ENCODE data around the gene DPP8. TPM values are rescaled to one million over a fixed set of nuclear protein-coding genes. Genes with fewer than 3 reads are reported as not detected.

DPP8 gene
- polyA plus RNA-seq (2011; rRNA removed) (24.1 and 29.9 TPM in 2 replicates), polyA minus RNA-seq (2011; rRNA and poly(A)+ RNA removed) (21.0 and 40.6 TPM in 2 replicates)

DNA sequence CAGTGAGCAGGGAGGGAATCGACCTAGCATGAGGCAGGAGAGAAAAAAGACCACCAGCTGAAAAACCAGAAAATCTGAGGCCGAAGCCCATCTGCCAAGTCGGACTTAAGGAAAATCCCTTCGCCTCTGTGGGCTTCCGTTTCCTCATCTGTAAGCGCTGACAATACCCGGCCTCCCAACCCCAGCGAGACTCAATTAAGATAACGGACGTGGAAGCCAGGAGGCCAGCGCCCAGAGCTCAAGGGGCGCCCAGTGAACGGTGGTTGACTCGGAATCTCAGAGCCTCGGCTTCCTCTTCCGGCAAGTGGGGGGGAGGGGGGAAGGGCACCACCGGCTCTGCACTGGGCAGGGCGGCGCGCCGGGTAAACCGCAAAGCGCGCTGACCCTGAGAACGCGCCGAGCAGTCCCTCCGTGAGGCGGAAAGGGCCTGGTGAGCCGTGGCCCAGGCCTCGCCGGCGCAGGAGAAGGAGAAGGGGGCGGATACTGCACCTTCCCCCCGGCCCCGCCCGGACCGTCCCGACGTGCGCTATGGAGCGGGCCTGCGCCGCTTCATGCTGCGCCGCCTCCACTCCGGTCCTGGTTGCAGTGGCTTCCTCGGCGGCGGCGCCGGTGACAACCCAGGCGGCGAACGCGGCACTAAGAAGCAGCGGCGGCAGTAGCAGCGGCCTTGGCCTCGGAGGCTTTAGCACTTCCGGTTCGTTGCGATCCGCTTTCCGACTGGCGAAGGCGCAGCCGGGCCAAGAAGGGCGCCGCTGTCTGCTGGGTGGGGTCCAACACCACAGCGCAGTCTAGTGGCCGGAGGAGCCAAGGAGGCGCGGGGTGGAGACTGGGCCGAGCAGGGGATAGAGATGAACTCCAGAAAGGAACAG, at the start of gene DPP8:
TSS of gene DPP8 (minus strand) at position 693 of the 869 bp plus-strand sequence. CDS start 5,136 bp downstream, outside the sequence.
- DNase-seq (ENCODE audit: low read depth, low spot score) = peak; percentile 81
- Histone ChIP-seq H3K27me3 (ENCODE audit: control insufficient read depth, insufficient read depth, low read length) (no peaks in the 10 kb centered on the region), H3K4me3 (ENCODE audit: low read depth, low read length) (peak within 1 kb of the TSS; percentile 89), H3K27ac (ENCODE audit: low read depth, low read length) (peak within 1 kb of the TSS; percentile 68), H3K9me3 (ENCODE audit: control insufficient read depth, insufficient read depth, low read length) (peaks cover 2% of the 10 kb centered on the region; the same call in 1 of the 2 replicates)
- TF ChIP-seq, protein P1, sequence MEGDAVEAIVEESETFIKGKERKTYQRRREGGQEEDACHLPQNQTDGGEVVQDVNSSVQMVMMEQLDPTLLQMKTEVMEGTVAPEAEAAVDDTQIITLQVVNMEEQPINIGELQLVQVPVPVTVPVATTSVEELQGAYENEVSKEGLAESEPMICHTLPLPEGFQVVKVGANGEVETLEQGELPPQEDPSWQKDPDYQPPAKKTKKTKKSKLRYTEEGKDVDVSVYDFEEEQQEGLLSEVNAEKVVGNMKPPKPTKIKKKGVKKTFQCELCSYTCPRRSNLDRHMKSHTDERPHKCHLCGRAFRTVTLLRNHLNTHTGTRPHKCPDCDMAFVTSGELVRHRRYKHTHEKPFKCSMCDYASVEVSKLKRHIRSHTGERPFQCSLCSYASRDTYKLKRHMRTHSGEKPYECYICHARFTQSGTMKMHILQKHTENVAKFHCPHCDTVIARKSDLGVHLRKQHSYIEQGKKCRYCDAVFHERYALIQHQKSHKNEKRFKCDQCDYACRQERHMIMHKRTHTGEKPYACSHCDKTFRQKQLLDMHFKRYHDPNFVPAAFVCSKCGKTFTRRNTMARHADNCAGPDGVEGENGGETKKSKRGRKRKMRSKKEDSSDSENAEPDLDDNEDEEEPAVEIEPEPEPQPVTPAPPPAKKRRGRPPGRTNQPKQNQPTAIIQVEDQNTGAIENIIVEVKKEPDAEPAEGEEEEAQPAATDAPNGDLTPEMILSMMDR (IDR thresholded peaks at IDR 0.05; ENCODE audit: low read depth, low read length) = peak; percentile 96
- ChIA-PET CTCF (interaction anchor here (0.5 to 1.1 kb wide), 10 partner anchors 12 to 1348 kb away, joined by 3 to 7 read pairs (median 4); partner anchors contain the start of gene HACD3), POLR2A (interaction anchor here (0.6 to 1.6 kb wide), 21 partner anchors 14 to 787 kb away, joined by 3 to 15 read pairs (median 4); partner anchors contain the start of genes HACD3 and INTS14)

GRCh38 chr15:65561934-65562333, 44.4 kb upstream of the DPP8 start:
- Histone ChIP-seq H3K9me3 (ENCODE audit: control insufficient read depth, insufficient read depth, low read length) (no peaks in the 10 kb centered on the region), H3K4me3 (ENCODE audit: low read depth, low read length) (no peak overlapping the region), H3K27me3 (ENCODE audit: control insufficient read depth, insufficient read depth, low read length) (no peaks in the 10 kb centered on the region), H3K27ac (ENCODE audit: low read depth, low read length) (no peak overlapping the region)
- POLR2A ChIA-PET = no interaction called here
- no peak for DNase-seq (ENCODE audit: low read depth, low spot score)
- CTCF ChIA-PET = no interaction called here
- TF ChIP-seq, protein P1 (IDR thresholded peaks at IDR 0.05; ENCODE audit: low read depth, low read length) = no peak

- H3K27me3 ChIP-seq (ENCODE audit: control insufficient read depth, insufficient read depth, low read length) = no peaks in the 10 kb centered on the region
- no peaks in the 10 kb centered on the region for H3K9me3 ChIP-seq (ENCODE audit: control insufficient read depth, insufficient read depth, low read length)
- POLR2A ChIA-PET = no interaction called here
- H3K4me3 ChIP-seq (ENCODE audit: low read depth, low read length) = no peak overlapping the region
- H3K27ac ChIP-seq (ENCODE audit: low read depth, low read length) = no peak overlapping the region
- CTCF ChIA-PET = interaction anchor here (0.6 kb wide), 2 partner anchors 283 to 297 kb away, joined by 4 to 6 read pairs; no protein-coding TSS in a partner anchor
- TF ChIP-seq, protein P1 (IDR thresholded peaks at IDR 0.05; ENCODE audit: low read depth, low read length) = no peak
- no peak for DNase-seq (ENCODE audit: low read depth, low spot score)
These were observed 42.5 kb upstream of the DPP8 start for GRCh38 chr15:65559941-65560340.

GRCh38 chr15:65558997-65559760, 41.7 kb upstream of the DPP8 start:
- no peak for DNase-seq (ENCODE audit: low read depth, low spot score)
- Histone ChIP-seq H3K9me3 (ENCODE audit: control insufficient read depth, insufficient read depth, low read length) (no peaks in the 10 kb centered on the region), H3K4me3 (ENCODE audit: low read depth, low read length) (no peak overlapping the region), H3K27ac (ENCODE audit: low read depth, low read length) (peak overlapping the region; percentile 59), H3K27me3 (ENCODE audit: control insufficient read depth, insufficient read depth, low read length) (no peaks in the 10 kb centered on the region)
- TF ChIP-seq, protein P1 (IDR thresholded peaks at IDR 0.05; ENCODE audit: low read depth, low read length) = no peak
- ChIA-PET POLR2A (no interaction called here), CTCF (interaction anchor here (0.6 to 1.1 kb wide), 3 partner anchors 22 to 298 kb away, joined by 3 to 4 read pairs (median 3); no protein-coding TSS in a partner anchor)

All from AG04450 (cell line).